K562 (cell line): ENCODE measurements around the gene DESI1. TPM values are rescaled to one million over a fixed set of nuclear protein-coding genes. Genes with fewer than 3 reads are reported as not detected.

Experiments used
- ETS1 ChIP-seq: conservative IDR thresholded peaks from 2 replicates; pipeline ENCODE4 v1.6.1; 2011; ENCODE audit warnings: low read depth, mild to moderate bottlenecking, low read length; ENCODE audit not compliant: control insufficient read depth
- GATAD2B ChIP-seq: fragments of 450-650 bp; IDR thresholded peaks from 2 replicates; pipeline ENCODE4 v1.6.1; 2017; ENCODE audit warnings: mild to moderate bottlenecking, borderline replicate concordance
- KLF10 ChIP-seq: fragments of 250-450 bp; sonication (Bioruptor Pico); IDR thresholded peaks from 2 replicates; pipeline ENCODE4 v1.6.1; 2021; ENCODE audit warnings: matching md5 sums
- MAX ChIP-seq: sonication (generic); formaldehyde crosslinking; IDR thresholded peaks from 2 replicates; pipeline ENCODE4 v1.9.0; 2022; ENCODE audit warnings: mild to moderate bottlenecking, missing genetic modification reagents
- SAP30 ChIP-seq: fragments of 200-600 bp; sonication (generic); IDR thresholded peaks from 2 replicates; pipeline ENCODE4 v1.6.1; 2012; ENCODE audit warnings: borderline replicate concordance, low read depth, mild to moderate bottlenecking, moderate library complexity, low read length, control low read depth, inconsistent platforms; ENCODE audit not compliant: insufficient read depth, poor library complexity, severe bottlenecking
- SETDB1 ChIP-seq: IDR thresholded peaks from one replicate; pipeline ENCODE4 v1.6.1; 2012; ENCODE audit warnings: low read length, control low read depth, inconsistent platforms
- SP1 ChIP-seq: sonication (generic); formaldehyde crosslinking; IDR thresholded peaks from 2 replicates; pipeline ENCODE4 v1.8.1; 2022; ENCODE audit warnings: mild to moderate bottlenecking, missing genetic modification reagents
- U2AF2 ChIP-seq: fragments of 200-400 bp; formaldehyde crosslinking; optimal IDR thresholded peaks from 2 replicates; pipeline ENCODE3; 2017; ENCODE audit warnings: low read depth, mild to moderate bottlenecking, low read length
- XRCC4 ChIP-seq: IDR thresholded peaks from one replicate; pipeline ENCODE4 v1.6.1; 2011; ENCODE audit not compliant: insufficient read depth, insufficient read length; ENCODE audit errors: extremely low read depth
- ZMIZ1 ChIP-seq, 2 experiments: fragments of 150-350 bp in 1 of 2; IDR thresholded peaks; 2 replicates each; pipeline ENCODE4 v1.6.1; 2012 to 2016; ENCODE audit warnings: low read depth in 2 of 2, low read length in 2 of 2, mild to moderate bottlenecking in 1 of 2, moderate library complexity in 1 of 2
- ZNF165 ChIP-seq: fragments of 250-450 bp; sonication (Bioruptor Pico); IDR thresholded peaks from 2 replicates; pipeline ENCODE4 v1.4.0; 2020; ENCODE audit warnings: borderline replicate concordance
- ZNF507 ChIP-seq: conservative IDR thresholded peaks from 2 replicates; pipeline ENCODE4 v1.6.1; 2017; ENCODE audit warnings: missing genetic modification characterization, missing compliant biosample characterization
- polyA plus RNA-seq, 8 experiments: library from polyadenylated mRNA; depleted of rRNA in 4 of 8; stranded (reverse) in 5 of 8; unstranded in 3 of 8; fragments of >200 nt; fragmentation: Nextera tagmentation in 2 of 8; fragmentation: Illumina TruSeq in 1 of 8; extraction: Ambion mirVana in 2 of 8; extraction: Trizol in 1 of 8; gene quantifications; 2 replicates each; pipeline versions ENCODE4 v1.2.1 to v1.2.3, GENCODE V29; 2011 to 2014; ENCODE audit warnings: inconsistent platforms in 1 of 8, missing spikeins in 1 of 8
- total RNA-seq, 7 experiments: library from RNA; depleted of rRNA in 6 of 7; stranded (reverse); fragments of >200 nt in 6 of 7; fragmentation: Illumina TruSeq in 2 of 7; extraction: Trizol in 2 of 7; gene quantifications; 2 replicates each; pipeline versions ENCODE4 v1.2.1 to v1.2.3, GENCODE V29; 2011 to 2021; ENCODE audit warnings: low replicate concordance in 1 of 7
- TF ChIP-seq, protein P1 (sequence below): fragments of 450-650 bp; IDR thresholded peaks from 2 replicates; pipeline ENCODE4 v1.6.1; 2016; ENCODE audit warnings: low read depth

The DESI1 gene
- total and polyA plus RNA-seq, 9 of the 15 experiments (the other 6 are each of a cell fraction or from before 2014, with no cell fraction given), result 7.2 to 45.9 (median 29.8) TPM

- TF ChIP-seq, protein P1, sequence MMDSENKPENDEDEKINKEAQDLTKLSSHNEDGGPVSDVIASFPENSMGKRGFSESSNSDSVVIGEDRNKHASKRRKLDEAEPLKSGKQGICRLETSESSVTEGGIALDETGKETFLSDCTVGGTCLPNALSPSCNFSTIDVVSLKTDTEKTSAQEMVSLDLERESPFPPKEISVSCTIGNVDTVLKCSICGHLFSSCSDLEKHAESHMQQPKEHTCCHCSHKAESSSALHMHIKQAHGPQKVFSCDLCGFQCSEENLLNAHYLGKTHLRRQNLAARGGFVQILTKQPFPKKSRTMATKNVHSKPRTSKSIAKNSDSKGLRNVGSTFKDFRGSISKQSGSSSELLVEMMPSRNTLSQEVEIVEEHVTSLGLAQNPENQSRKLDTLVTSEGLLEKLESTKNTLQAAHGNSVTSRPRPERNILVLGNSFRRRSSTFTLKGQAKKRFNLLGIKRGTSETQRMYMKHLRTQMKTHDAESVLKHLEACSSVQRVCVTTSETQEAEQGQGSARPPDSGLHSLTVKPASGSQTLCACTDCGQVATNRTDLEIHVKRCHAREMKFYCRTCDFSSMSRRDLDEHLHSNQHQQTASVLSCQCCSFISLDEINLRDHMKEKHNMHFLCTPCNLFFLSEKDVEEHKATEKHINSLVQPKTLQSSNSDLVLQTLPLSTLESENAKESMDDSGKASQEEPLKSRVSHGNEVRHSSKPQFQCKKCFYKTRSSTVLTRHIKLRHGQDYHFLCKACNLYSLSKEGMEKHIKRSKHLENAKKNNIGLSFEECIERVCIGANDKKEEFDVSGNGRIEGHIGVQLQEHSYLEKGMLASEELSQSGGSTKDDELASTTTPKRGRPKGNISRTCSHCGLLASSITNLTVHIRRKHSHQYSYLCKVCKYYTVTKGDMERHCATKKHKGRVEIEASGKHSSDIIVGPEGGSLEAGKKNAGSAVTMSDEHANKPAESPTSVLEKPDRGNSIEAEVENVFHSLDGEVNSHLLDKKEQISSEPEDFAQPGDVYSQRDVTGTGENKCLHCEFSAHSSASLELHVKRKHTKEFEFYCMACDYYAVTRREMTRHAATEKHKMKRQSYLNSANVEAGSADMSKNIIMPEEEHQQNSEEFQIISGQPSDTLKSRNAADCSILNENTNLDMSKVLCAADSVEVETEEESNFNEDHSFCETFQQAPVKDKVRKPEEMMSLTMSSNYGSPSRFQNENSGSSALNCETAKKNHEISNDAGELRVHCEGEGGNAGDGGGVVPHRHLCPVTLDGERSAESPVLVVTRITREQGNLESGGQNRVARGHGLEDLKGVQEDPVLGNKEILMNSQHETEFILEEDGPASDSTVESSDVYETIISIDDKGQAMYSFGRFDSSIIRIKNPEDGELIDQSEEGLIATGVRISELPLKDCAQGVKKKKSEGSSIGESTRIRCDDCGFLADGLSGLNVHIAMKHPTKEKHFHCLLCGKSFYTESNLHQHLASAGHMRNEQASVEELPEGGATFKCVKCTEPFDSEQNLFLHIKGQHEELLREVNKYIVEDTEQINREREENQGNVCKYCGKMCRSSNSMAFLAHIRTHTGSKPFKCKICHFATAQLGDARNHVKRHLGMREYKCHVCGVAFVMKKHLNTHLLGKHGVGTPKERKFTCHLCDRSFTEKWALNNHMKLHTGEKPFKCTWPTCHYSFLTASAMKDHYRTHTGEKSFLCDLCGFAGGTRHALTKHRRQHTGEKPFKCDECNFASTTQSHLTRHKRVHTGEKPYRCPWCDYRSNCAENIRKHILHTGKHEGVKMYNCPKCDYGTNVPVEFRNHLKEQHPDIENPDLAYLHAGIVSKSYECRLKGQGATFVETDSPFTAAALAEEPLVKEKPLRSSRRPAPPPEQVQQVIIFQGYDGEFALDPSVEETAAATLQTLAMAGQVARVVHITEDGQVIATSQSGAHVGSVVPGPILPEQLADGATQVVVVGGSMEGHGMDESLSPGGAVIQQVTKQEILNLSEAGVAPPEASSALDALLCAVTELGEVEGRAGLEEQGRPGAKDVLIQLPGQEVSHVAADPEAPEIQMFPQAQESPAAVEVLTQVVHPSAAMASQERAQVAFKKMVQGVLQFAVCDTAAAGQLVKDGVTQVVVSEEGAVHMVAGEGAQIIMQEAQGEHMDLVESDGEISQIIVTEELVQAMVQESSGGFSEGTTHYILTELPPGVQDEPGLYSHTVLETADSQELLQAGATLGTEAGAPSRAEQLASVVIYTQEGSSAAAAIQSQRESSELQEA, result no peak
- TF ChIP-seq SAP30, result peak; percentile 67
- no peak for TF ChIP-seq ZMIZ1 (IDR thresholded peaks at IDR 0.05; ENCODE audit: low read depth in 2 of 2, low read length in 2 of 2)
- no peak for TF ChIP-seq XRCC4
- TF ChIP-seq GATAD2B, result no peak
- no peak for TF ChIP-seq KLF10 (CRISPR knock-in tag)
- peak; percentile 64; the same call in 1 of the 2 replicates for TF ChIP-seq MAX (CRISPR knock-in tag)
- peak; percentile 70 for TF ChIP-seq SP1
- TF ChIP-seq ZNF165 (CRISPR knock-in tag), result no peak
- TF ChIP-seq SETDB1, result no peak
- TF ChIP-seq ETS1, result peak; percentile 55; the same call in 1 of the 2 replicates
- TF ChIP-seq U2AF2, result no peak
- TF ChIP-seq ZNF507, result no peak
Measured at GRCh38 chr22:41621099-41621910, 462 bp upstream of the DESI1 start, which contains the start of gene XRCC6 (continued).
